Astrocyte (in vitro differentiated cells and primary cell): Measurements from ENCODE around the gene DNAJC16.

Experiments used
- EZH2 ChIP-seq: IDR thresholded peaks from 2 replicates; pipeline ENCODE4 v1.6.1; 2012; ENCODE audit warnings: mild to moderate bottlenecking, low read length, inconsistent platforms; ENCODE audit not compliant: insufficient read depth
- TF ChIP-seq, protein P1 (sequence below): IDR thresholded peaks from 2 replicates; pipeline ENCODE4 v1.5.1; 2011; ENCODE audit warnings: low read depth, mild to moderate bottlenecking, inconsistent platforms, low read length, moderate library complexity; ENCODE audit not compliant: insufficient read depth

GRCh38 chr1:15501208-15502032 is 25.2 kb upstream of the DNAJC16 start:
- TF ChIP-seq, protein P1, sequence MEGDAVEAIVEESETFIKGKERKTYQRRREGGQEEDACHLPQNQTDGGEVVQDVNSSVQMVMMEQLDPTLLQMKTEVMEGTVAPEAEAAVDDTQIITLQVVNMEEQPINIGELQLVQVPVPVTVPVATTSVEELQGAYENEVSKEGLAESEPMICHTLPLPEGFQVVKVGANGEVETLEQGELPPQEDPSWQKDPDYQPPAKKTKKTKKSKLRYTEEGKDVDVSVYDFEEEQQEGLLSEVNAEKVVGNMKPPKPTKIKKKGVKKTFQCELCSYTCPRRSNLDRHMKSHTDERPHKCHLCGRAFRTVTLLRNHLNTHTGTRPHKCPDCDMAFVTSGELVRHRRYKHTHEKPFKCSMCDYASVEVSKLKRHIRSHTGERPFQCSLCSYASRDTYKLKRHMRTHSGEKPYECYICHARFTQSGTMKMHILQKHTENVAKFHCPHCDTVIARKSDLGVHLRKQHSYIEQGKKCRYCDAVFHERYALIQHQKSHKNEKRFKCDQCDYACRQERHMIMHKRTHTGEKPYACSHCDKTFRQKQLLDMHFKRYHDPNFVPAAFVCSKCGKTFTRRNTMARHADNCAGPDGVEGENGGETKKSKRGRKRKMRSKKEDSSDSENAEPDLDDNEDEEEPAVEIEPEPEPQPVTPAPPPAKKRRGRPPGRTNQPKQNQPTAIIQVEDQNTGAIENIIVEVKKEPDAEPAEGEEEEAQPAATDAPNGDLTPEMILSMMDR = peak; percentile 71
- no peak for TF ChIP-seq EZH2
